Brain microvascular endothelial cell (primary cell): Measurements from ENCODE around the gene STAP2.
"Not testable (repeated sequence)": the region's sequence is repeated elsewhere in the genome, so short reads cannot be mapped to it uniquely, and the experiment has no call there.

ENCODE experiments used
- DNase-seq: peaks from one replicate; pipeline ENCODE4 v3.0.0-alpha.2; 2020
- H3K27ac ChIP-seq: fragments of 250-450 bp; sonication (Bioruptor Pico); 2 replicates; pipeline ENCODE4 v1.5.1; 2020; ENCODE audit warnings: mild to moderate bottlenecking, moderate library complexity
- H3K27me3 ChIP-seq: fragments of 250-450 bp; sonication (Bioruptor Pico); replicated peaks from 2 replicates; pipeline ENCODE4 v1.5.1; 2020; ENCODE audit warnings: mild to moderate bottlenecking
- H3K36me3 ChIP-seq: fragments of 250-450 bp; sonication (Bioruptor Pico); replicated peaks from 2 replicates; pipeline ENCODE4 v1.5.1; 2020; ENCODE audit warnings: mild to moderate bottlenecking
- H3K4me3 ChIP-seq: 2 replicates; pipeline ENCODE4 v1.5.1; 2011; ENCODE audit warnings: low read depth, mild to moderate bottlenecking, control low read depth, low read length, moderate library complexity
- CTCF ChIP-seq: IDR thresholded peaks from 2 replicates; pipeline ENCODE4 v1.5.1; 2011; ENCODE audit warnings: low read depth, mild to moderate bottlenecking, moderate library complexity, low read length, control low read depth, inconsistent platforms; ENCODE audit errors: missing control alignments
- in situ Hi-C: cut with HindIII; loops from 2 replicates; pipeline ENCODE4 v1.10.0; 2017; ENCODE audit warnings: low sequenced_read_pairs, low pct_ligation_motif_present

The STAP2 gene

GRCh38 chr19:4278419-4279266, 60.0 kb downstream of the STAP2 start, which contains the start of gene SHD:
SHD (plus strand) TSS chr19:4279266; CDS start chr19:4280064, 798 bp downstream.
- no peaks in the 10 kb centered on the region for H3K36me3 ChIP-seq
- no peak for TF ChIP-seq CTCF
- no peak within 1 kb of the TSS for H3K4me3 ChIP-seq
- DNase-seq, result no peak
- H3K27me3 ChIP-seq, result peaks cover 38% of the 10 kb centered on the region
- no peak within 1 kb of the TSS for H3K27ac ChIP-seq
- in situ Hi-C loops, result no loop called here

- TF ChIP-seq CTCF, result no peak
- DNase-seq, result no peak
- no peaks in the 10 kb centered on the region for H3K36me3 ChIP-seq
- H3K4me3 ChIP-seq, result no peak overlapping the region
- H3K27me3 ChIP-seq, result peaks cover 37% of the 10 kb centered on the region
- in situ Hi-C loops, result no loop called here
- no peak overlapping the region for H3K27ac ChIP-seq
Measured at GRCh38 chr19:4278010-4278409, 60.6 kb downstream of the STAP2 start.

DNA sequence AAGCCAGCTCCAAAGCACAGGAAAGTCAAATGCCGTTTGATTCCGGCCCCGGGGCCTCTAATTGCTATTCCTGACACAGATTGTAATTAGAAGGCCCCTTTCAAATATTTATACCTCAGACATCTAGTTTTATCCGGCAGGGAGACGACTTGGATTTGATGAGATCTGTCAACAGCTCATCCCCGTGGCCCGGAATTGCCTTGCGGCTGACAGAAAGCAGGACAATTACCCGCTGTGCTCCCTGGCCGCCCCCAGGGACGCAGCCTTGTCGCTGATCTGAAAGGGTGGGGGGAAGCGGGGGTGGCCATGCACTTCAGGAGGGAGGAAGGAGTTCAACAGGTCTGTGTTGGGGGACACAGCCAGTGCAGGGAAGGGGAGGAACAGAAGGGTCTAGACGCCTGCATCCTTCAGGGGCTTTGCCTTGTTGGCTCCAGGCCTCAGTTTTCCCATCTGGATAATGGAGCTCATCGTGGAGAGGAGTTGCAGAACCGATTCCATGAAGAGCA, 61.4 kb downstream of the STAP2 start:
- TF ChIP-seq CTCF, result no peak
- no peaks in the 10 kb centered on the region for H3K36me3 ChIP-seq
- no peak overlapping the region for H3K27ac ChIP-seq
- DNase-seq, result no peak
- in situ Hi-C loops, result no loop called here
- no peak overlapping the region for H3K4me3 ChIP-seq
- H3K27me3 ChIP-seq, result peaks cover 33% of the 10 kb centered on the region

DNA sequence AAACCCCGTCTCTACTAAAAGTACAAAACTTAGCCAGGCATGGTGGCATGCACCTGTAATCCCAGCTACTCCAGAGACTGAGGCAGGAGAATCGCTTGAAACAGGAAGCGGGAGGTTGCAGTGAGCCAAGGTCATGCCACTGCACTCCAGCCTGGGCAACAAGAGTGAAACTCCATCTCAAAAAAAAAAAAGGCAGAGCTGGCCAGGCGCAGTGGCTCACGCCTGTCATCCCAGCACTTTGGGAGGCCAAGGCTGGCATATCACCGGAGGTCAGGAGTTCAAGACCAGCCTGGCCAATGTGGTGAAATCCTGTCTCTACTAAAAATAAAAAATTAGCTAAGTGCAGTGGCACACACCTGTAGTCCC, 64.3 kb downstream of the STAP2 start:
- H3K27ac ChIP-seq, H3K4me3 ChIP-seq, H3K36me3 ChIP-seq, in situ Hi-C loops, DNase-seq: not testable (repeated sequence)
- H3K27me3 ChIP-seq, result peaks cover 12% of the 10 kb centered on the region
